KMS-11 (cell line): ENCODE measurements around the gene SPTB.

Source experiments
- H2AFZ ChIP-seq: fragments of 200-600 bp; sonication (generic); 2 replicates; pipeline ENCODE4 v1.6.1; 2016; ENCODE audit warnings: antibody characterized with exemption, mixed run types, low read depth
- H3K27ac ChIP-seq: fragments of 200-600 bp; sonication (generic); 2 replicates; pipeline ENCODE4 v1.6.1; 2016; ENCODE audit warnings: mild to moderate bottlenecking, mixed run types
- H3K27me3 ChIP-seq: fragments of 200-600 bp; sonication (generic); 2 replicates; pipeline ENCODE4 v1.6.1; 2017; ENCODE audit warnings: mild to moderate bottlenecking, low read depth, mixed run types, moderate library complexity; ENCODE audit not compliant: insufficient read depth
- H3K36me3 ChIP-seq: fragments of 200-600 bp; sonication (generic); 2 replicates; pipeline ENCODE4 v1.6.1; 2017; ENCODE audit warnings: mild to moderate bottlenecking, mixed run types; ENCODE audit not compliant: insufficient read depth
- H3K4me1 ChIP-seq: fragments of 200-600 bp; sonication (generic); 2 replicates; pipeline ENCODE4 v1.6.1; 2016; ENCODE audit warnings: mild to moderate bottlenecking, low read depth, mixed run types; ENCODE audit not compliant: poor library complexity, severe bottlenecking
- H3K4me2 ChIP-seq: fragments of 200-600 bp; sonication (generic); 2 replicates; pipeline ENCODE4 v1.7.0; 2016; ENCODE audit warnings: mild to moderate bottlenecking, mixed run types
- H3K4me3 ChIP-seq: fragments of 200-600 bp; sonication (generic); IDR thresholded peaks from 2 replicates; pipeline ENCODE4 v1.6.1; 2017; ENCODE audit warnings: low read depth, low read length, mixed read lengths; ENCODE audit not compliant: insufficient read depth
- H3K79me2 ChIP-seq: fragments of 200-600 bp; sonication (generic); 2 replicates; pipeline ENCODE4 v1.6.1; 2016; ENCODE audit warnings: low read depth, mixed run types; ENCODE audit not compliant: insufficient read depth
- H3K9ac ChIP-seq: fragments of 200-600 bp; sonication (generic); 2 replicates; pipeline ENCODE4 v1.6.1; 2016; ENCODE audit warnings: mild to moderate bottlenecking, mixed run types
- H4K20me1 ChIP-seq: fragments of 200-600 bp; sonication (generic); 2 replicates; pipeline ENCODE4 v1.6.1; 2016; ENCODE audit warnings: mild to moderate bottlenecking, mixed run types; ENCODE audit not compliant: insufficient read depth
- TF ChIP-seq, protein P1 (sequence below): fragments of 200-600 bp; sonication (generic); conservative IDR thresholded peaks from 2 replicates; pipeline ENCODE4 v1.6.1; 2017; ENCODE audit warnings: low read depth, mild to moderate bottlenecking, antibody characterized with exemption, low read length, moderate library complexity, mixed read lengths

The SPTB gene

DNA sequence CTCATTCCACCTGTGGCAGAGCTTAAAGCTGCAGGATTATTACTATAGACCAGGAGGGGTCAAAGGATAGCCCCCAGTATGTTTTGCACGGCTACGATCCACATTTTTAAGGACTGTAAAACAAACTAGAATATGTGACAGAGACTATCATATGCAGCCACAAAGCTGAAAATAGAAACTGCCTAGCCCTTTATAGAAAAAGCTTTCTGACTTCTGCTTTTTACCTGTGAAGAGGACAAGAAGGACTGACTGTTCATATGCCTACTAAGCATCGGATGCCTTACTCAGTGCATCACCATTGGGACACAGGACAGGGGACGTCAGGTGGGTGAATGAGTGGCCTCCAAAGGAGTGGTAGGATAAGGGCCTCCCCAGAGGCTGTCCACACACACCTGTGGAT lies 29.8 kb downstream of the SPTB start:
- Histone ChIP-seq H2AFZ (no peak overlapping the region), H3K36me3 (no peaks in the 10 kb centered on the region), H3K4me1 (peaks cover 30% of the 10 kb centered on the region), H3K27ac (no peak overlapping the region), H4K20me1 (no peaks in the 10 kb centered on the region), H3K4me2 (no peak overlapping the region), H3K79me2 (no peaks in the 10 kb centered on the region), H3K9ac (no peak overlapping the region), H3K4me3 (no peak overlapping the region), H3K27me3 (no peaks in the 10 kb centered on the region)
- TF ChIP-seq, protein P1, sequence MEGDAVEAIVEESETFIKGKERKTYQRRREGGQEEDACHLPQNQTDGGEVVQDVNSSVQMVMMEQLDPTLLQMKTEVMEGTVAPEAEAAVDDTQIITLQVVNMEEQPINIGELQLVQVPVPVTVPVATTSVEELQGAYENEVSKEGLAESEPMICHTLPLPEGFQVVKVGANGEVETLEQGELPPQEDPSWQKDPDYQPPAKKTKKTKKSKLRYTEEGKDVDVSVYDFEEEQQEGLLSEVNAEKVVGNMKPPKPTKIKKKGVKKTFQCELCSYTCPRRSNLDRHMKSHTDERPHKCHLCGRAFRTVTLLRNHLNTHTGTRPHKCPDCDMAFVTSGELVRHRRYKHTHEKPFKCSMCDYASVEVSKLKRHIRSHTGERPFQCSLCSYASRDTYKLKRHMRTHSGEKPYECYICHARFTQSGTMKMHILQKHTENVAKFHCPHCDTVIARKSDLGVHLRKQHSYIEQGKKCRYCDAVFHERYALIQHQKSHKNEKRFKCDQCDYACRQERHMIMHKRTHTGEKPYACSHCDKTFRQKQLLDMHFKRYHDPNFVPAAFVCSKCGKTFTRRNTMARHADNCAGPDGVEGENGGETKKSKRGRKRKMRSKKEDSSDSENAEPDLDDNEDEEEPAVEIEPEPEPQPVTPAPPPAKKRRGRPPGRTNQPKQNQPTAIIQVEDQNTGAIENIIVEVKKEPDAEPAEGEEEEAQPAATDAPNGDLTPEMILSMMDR: no peak

DNA sequence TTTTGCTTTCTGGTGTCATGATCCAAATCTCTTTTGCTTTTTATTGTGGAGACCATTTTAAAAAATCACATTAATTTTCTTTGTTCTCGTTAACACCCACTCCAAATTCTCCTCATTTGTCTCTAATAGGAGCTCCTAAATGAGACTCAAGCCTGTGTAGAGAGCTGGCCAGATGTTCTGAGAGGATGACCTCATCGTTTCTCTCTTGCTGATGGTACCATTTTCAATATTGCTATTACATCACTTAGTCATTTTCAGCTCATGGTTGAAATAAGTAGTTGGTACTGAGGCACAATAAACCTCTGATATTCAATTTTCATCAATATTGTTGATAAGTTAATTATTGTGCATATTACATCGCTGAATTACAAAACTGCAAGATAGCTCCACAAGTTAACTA lies 31.5 kb downstream of the SPTB start:
- no peak overlapping the region for H3K4me3 ChIP-seq
- no peak overlapping the region for H3K9ac ChIP-seq
- peaks cover 24% of the 10 kb centered on the region for H3K4me1 ChIP-seq
- H3K4me2 ChIP-seq: no peak overlapping the region
- H3K79me2 ChIP-seq: no peaks in the 10 kb centered on the region
- H3K36me3 ChIP-seq: no peaks in the 10 kb centered on the region
- H3K27me3 ChIP-seq: no peaks in the 10 kb centered on the region
- TF ChIP-seq, protein P1: no peak
- H4K20me1 ChIP-seq: no peaks in the 10 kb centered on the region
- H2AFZ ChIP-seq: no peak overlapping the region
- H3K27ac ChIP-seq: no peak overlapping the region

- Histone ChIP-seq H3K36me3 (no peaks in the 10 kb centered on the region), H2AFZ (no peak overlapping the region), H3K4me3 (no peak overlapping the region), H3K4me2 (no peak overlapping the region), H3K4me1 (peaks cover 24% of the 10 kb centered on the region), H3K79me2 (no peaks in the 10 kb centered on the region), H4K20me1 (no peaks in the 10 kb centered on the region), H3K9ac (no peak overlapping the region), H3K27ac (no peak overlapping the region), H3K27me3 (no peaks in the 10 kb centered on the region)
- TF ChIP-seq, protein P1: no peak
These were observed 33.4 kb downstream of the SPTB start for GRCh38 chr14:64846319-64846718.

- Histone ChIP-seq H3K4me3 (no peak overlapping the region), H3K79me2 (no peaks in the 10 kb centered on the region)
These were observed 33.8 kb downstream of the SPTB start for GRCh38 chr14:64845878-64846277.

More at GRCh38 chr14:64845878-64846277, 33.8 kb downstream of the SPTB start:
- Histone ChIP-seq H3K9ac (no peak overlapping the region), H3K27me3 (no peaks in the 10 kb centered on the region), H2AFZ (no peak overlapping the region), H3K36me3 (no peaks in the 10 kb centered on the region), H3K4me2 (no peak overlapping the region), H3K27ac (no peak overlapping the region), H4K20me1 (no peaks in the 10 kb centered on the region), H3K4me1 (peaks cover 24% of the 10 kb centered on the region)
- TF ChIP-seq, protein P1: no peak
